Stimulated activated CD4-positive, alpha-beta T cell treated with anti-CD3 and anti-CD28 coated beads, TNF-alpha, amount 100 ng/mL, for 4 hours (primary cell): ENCODE measurements around the gene CAPN15.
"Not testable (repeated sequence)": the region's sequence is repeated elsewhere in the genome, so short reads cannot be mapped to it uniquely, and the experiment has no call there.

ENCODE experiments used
- DNase-seq, 3 experiments: peaks; one replicate each; pipeline ENCODE4 v3.0.0-alpha.2; 2020; ENCODE audit warnings: low read depth in 3 of 3

Gene CAPN15

GRCh38 chr16:591892-592517, 64.5 kb downstream of the CAPN15 start:
- DNase-seq: no peak

GRCh38 chr16:592518-593306, 65.2 kb downstream of the CAPN15 start:
- no peak for DNase-seq

GRCh38 chr16:593406-593805, 65.9 kb downstream of the CAPN15 start:
- no peak for DNase-seq

- no peak for DNase-seq
These were observed 66.3 kb downstream of the CAPN15 start for GRCh38 chr16:593807-594206.

- DNase-seq: no peak
These were observed 67.6 kb downstream of the CAPN15 start for GRCh38 chr16:595094-595528.

- no peak for DNase-seq
These were observed 68.6 kb downstream of the CAPN15 start for GRCh38 chr16:595942-596735.

GRCh38 chr16:596736-597060, 69.2 kb downstream of the CAPN15 start:
- no peak for DNase-seq

GRCh38 chr16:597655-598054, 70.1 kb downstream of the CAPN15 start:
- not testable (repeated sequence) for DNase-seq

- DNase-seq: no peak
These were observed 71.6 kb downstream of the CAPN15 start for GRCh38 chr16:598823-599739.

- DNase-seq: no peak
These were observed 73.3 kb downstream of the CAPN15 start for GRCh38 chr16:600781-601180.

- DNase-seq: no peak
These were observed 76.4 kb downstream of the CAPN15 start for GRCh38 chr16:603933-604332.
